GM21360 (cell line): ENCODE results near the gene SVOP.
"Not testable (repeated sequence)": the region's sequence is repeated elsewhere in the genome, so short reads cannot be mapped to it uniquely, and the experiment has no call there.

Experiments used
- ATAC-seq: cut with Tn5 transposase; IDR thresholded peaks from one replicate; pipeline ENCODE4 v1.9.1; 2021; ENCODE audit warnings: mild to moderate bottlenecking, moderate library complexity; ENCODE audit not compliant: unreplicated experiment

The SVOP gene

GRCh38 chr12:109020796-109021380 is at the start of gene SVOP:
TSS of gene SVOP (minus strand) at chr12:109021068. CDS start at chr12:109020868, 200 bp downstream.
- ATAC-seq, result no peak

GRCh38 chr12:109069307-109070271 is 48.7 kb upstream of the SVOP start:
- no peak for ATAC-seq

- ATAC-seq, result no peak
Observed at GRCh38 chr12:109065853-109066193, 45.0 kb upstream of the SVOP start.

- ATAC-seq, result no peak
Observed at GRCh38 chr12:109065154-109065852, 44.4 kb upstream of the SVOP start.

- ATAC-seq, result no peak
Observed at GRCh38 chr12:109064143-109064542, 43.3 kb upstream of the SVOP start.

- ATAC-seq, result no peak
Observed at GRCh38 chr12:109058773-109059172, 37.9 kb upstream of the SVOP start.

- no peak for ATAC-seq
Observed at GRCh38 chr12:109057376-109057775, 36.5 kb upstream of the SVOP start.

GRCh38 chr12:109056891-109057290 is 36.0 kb upstream of the SVOP start:
- no peak for ATAC-seq

- ATAC-seq, result no peak
Observed at GRCh38 chr12:109054520-109054919, 33.7 kb upstream of the SVOP start.

- ATAC-seq, result not testable (repeated sequence)
Observed at GRCh38 chr12:109054124-109054513, 33.3 kb upstream of the SVOP start.

- no peak for ATAC-seq
Observed at GRCh38 chr12:109053382-109054123, 32.7 kb upstream of the SVOP start.

GRCh38 chr12:109052414-109053323 is 31.8 kb upstream of the SVOP start, which contains the start of gene USP30:
TSS of gene USP30 (plus strand) at chr12:109052576. CDS start at chr12:109052679, 103 bp downstream.
- peak; percentile 69 for ATAC-seq

GRCh38 chr12:109052097-109052413 is 31.2 kb upstream of the SVOP start:
- ATAC-seq, result no peak

GRCh38 chr12:109049794-109050193 is 28.9 kb upstream of the SVOP start:
- ATAC-seq, result not testable (repeated sequence)

- ATAC-seq, result not testable (repeated sequence)
Observed at GRCh38 chr12:109048706-109049105, 27.8 kb upstream of the SVOP start.

- ATAC-seq, result no peak
Observed at GRCh38 chr12:109047081-109047805, 26.4 kb upstream of the SVOP start.

GRCh38 chr12:109044241-109044640 is 23.4 kb upstream of the SVOP start:
- no peak for ATAC-seq

- no peak for ATAC-seq
Observed at GRCh38 chr12:109036975-109037374, 16.1 kb upstream of the SVOP start.
